GM21786 (cell line): Measurements from ENCODE around the gene MEGF10.

ENCODE experiments used
- ATAC-seq: cut with Tn5 transposase; IDR thresholded peaks from one replicate; pipeline ENCODE4 v1.9.1; 2021; ENCODE audit not compliant: unreplicated experiment

Gene MEGF10

GRCh38 chr5:127409246-127409917, 118.8 kb downstream of the MEGF10 start:
- ATAC-seq = no peak

DNA sequence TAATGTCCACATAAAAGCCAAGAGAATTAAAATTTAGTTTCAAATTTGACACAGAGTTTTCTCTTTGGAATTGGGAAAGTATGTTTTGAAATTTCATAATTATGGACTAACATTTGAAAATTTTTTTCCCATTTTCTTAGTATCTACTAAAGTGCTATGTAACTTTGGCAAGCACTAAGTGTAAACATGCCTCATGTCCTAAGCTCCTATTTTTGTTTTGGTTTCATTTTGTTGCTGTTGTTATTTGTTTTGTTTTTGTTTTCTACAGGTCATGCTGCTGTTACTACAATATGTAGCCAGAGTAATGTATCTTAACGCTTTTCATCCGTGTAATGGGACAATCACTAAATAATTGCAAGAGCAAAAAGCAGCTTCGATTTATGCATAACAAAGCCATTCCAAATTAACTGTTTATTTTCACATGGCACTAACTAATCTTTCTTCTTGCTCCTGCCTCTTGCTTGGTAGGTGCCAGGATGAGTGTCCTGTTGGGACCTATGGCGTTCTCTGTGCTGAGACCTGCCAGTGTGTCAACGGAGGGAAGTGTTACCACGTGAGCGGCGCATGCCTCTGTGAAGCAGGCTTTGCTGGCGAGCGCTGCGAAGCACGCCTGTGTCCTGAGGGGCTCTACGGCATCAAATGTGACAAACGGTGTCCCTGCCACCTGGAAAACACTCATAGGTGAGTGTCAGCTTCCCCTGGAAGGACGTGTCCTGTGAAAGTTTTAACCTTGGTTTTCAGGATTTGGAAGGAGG, 119.5 kb downstream of the MEGF10 start:
- peak; percentile 32 for ATAC-seq

GRCh38 chr5:127410959-127411358, 120.4 kb downstream of the MEGF10 start:
- peak; percentile 77 for ATAC-seq

DNA sequence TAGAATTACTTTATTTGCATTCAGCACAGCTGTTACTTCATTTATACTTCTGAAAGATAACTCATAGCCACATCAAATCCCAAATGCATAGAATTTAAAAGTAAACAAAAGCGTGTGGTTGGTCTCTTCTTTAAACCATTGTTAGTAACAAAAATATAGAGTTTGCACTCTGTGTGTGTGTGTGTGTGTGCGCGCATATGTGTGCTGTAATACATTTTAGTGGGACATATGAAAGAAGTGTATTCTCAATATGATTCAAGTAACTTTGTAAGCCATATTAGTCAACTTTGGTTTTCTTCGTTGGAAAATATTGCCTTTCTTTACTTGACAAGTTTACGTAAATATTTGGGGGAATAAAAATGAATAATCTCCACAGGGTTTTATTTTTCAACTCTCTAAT, 120.8 kb downstream of the MEGF10 start:
- ATAC-seq = no peak

DNA sequence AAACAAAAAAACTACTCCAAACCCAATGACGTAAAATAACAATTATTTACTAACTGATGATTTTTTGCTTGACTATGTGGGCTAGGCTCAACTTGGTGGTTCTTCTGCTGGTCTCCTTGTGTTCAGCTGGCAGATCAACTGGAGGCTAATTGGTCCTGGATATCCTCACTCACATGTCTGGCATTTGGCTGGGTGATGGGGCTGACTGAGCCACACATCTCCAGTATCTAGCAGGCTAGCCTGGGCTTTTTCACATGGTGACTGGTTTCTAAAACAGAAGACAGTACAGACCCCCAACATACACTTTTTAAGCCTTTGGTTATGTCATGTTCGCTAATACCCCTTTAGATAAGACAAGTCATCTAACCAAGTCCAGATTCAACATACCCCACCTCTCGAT, 122.1 kb downstream of the MEGF10 start:
- ATAC-seq = no peak

- ATAC-seq = no peak
Observed at GRCh38 chr5:127415034-127415433, 124.4 kb downstream of the MEGF10 start.

GRCh38 chr5:127416906-127417305, 126.3 kb downstream of the MEGF10 start:
- ATAC-seq = no peak

DNA sequence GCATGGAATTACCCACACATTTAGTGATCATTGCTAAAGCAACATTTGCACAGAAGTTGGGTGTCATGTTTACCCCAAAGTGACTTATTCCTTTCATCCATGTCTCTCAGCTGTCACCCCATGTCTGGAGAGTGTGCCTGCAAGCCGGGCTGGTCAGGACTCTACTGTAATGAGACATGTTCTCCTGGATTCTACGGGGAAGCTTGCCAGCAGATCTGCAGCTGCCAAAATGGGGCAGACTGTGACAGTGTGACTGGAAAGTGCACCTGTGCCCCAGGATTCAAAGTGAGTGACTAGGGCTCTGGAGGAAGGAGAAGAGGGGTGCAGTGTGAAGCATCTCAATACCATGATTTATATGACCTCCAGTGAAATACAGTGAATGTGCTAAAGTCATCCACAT, 126.9 kb downstream of the MEGF10 start:
- ATAC-seq = no peak

- ATAC-seq = no peak
Observed at GRCh38 chr5:127418367-127418766, 127.8 kb downstream of the MEGF10 start.

- ATAC-seq = no peak
Observed at GRCh38 chr5:127418974-127419682, 128.5 kb downstream of the MEGF10 start.

- no peak for ATAC-seq
Observed at GRCh38 chr5:127419683-127420257, 129.2 kb downstream of the MEGF10 start.

- no peak for ATAC-seq
Observed at GRCh38 chr5:127420758-127421157, 130.2 kb downstream of the MEGF10 start.

- no peak for ATAC-seq
Observed at GRCh38 chr5:127421471-127421870, 130.9 kb downstream of the MEGF10 start.

DNA sequence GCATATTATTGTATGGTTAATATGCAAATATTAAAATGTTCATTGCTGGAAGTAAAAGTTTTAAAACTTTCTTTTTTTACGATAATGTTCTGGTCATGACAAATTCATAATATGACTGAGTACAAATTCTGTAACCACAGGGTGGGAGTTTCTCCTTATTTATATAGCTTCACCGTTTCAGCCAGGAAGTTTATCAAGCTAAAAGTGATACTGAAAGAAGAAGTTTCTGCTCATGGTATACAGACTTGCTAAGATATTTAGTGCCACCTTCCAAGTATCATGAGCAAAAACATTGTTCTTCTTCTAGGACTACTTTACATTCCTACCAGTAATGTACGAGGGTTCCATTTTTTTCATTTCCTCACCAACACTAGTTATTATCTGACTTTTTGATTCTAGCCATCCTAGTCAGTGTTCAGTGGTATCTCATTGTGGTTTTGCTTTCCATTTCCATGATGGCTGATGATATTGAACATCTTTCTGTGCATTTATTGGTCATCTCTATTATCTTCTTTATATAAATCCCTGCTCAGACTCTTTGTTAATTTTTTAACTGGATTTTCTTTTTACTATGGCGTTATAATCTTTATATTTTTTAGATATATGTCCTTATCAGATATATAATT, 132.7 kb downstream of the MEGF10 start:
- ATAC-seq = peak; percentile 87

- no peak for ATAC-seq
Observed at GRCh38 chr5:127425037-127425436, 134.4 kb downstream of the MEGF10 start.

DNA sequence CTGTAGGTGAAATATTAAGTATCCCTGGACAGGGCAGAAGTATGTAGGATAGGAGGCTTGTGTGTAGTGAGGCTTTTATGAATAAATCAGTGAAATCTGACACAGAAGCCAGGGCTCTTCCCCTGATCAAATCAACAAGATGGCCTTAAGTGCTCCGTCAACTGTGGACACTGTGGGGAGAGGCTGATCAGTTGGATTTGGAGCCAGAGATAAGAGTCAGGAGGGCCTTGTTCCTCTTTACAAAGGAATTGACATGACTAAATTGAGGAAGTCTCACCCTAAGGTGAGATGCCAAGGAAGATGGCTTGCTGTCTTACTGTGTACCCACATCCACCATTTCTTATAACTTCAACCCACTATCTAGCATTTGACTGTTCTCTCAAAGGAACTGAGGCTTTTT, 135.3 kb downstream of the MEGF10 start:
- ATAC-seq = no peak

- no peak for ATAC-seq
Observed at GRCh38 chr5:127426661-127427060, 136.1 kb downstream of the MEGF10 start.

GRCh38 chr5:127428276-127428675, 137.7 kb downstream of the MEGF10 start:
- ATAC-seq = no peak

DNA sequence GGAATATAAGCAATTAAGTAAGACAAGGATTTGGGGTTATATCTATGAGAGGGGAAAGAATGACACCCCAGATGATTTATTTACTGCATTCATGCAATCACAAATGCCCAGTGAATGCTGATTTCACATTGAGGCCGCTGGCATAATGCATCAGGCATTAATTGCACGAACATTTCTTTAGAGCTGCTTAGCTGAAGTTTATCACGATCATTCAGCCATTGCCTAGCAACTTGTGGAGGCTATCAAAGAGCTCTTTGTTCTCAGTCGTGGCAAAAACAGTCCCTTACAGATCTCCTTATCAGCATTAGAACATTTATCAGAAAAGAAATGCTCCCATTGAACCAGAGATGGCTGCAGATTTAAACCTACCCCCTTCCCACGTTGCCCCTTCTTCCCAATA, 138.2 kb downstream of the MEGF10 start:
- no peak for ATAC-seq

DNA sequence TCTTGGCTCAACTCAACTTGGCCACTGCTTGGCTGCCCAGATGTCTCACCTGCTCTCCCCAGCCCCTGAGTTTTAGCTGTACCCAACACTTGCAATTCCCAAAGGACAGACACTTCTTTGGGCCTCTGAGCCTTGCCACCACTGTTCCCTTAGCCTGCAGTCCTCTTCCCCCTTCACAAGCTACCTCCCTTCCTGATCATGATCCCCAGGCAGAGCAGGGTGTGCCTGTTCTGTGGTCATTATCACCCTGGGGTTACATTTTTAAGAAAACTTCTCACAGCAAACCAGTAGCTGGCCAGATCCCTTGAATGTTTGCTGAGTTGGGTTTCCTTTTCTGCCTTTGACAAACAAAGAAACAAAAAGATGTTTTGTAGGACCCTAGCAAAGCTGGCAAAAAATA, 139.3 kb downstream of the MEGF10 start:
- ATAC-seq = no peak

DNA sequence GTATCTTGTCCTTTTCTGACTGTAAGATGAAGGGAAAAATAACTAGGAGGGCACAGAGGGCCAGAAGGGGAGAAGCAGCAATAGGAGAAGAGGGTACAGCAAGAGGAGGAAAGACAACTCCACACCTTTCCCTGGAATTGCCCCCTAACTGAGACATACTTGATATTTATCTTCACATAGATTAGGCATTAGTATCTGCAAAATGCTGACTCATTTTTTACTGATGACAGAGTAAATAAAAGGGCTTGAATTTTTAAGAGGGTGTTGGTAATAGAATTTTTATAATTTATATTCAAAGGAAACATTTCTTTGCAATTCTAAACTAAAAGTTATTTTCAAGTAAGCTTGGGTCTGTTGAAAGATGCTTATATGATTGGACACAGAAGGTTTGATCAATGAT, 140.0 kb downstream of the MEGF10 start:
- no peak for ATAC-seq
